GM23248 (cell line): ENCODE measurements around the gene SERAC1.

Experiments
- EZH2 ChIP-seq: fragments of 200-600 bp; sonication (generic); IDR thresholded peaks from 2 replicates; pipeline ENCODE4 v1.6.1; 2018; ENCODE audit warnings: antibody characterized with exemption, mild to moderate bottlenecking; ENCODE audit not compliant: insufficient read depth, poor library complexity, severe bottlenecking
- EZH2phosphoT487 ChIP-seq: fragments of 200-600 bp; sonication (generic); IDR thresholded peaks from 2 replicates; pipeline ENCODE4 v1.6.1; 2018; ENCODE audit warnings: antibody characterized with exemption, moderate library complexity, mild to moderate bottlenecking, low read depth; ENCODE audit not compliant: insufficient read depth

GRCh38 chr6:158207422-158207788 lies 39.3 kb upstream of the SERAC1 start:
- no peak for TF ChIP-seq EZH2
- TF ChIP-seq EZH2phosphoT487, result no peak
